GF-D8 (cell line): ENCODE results near the gene SMG1.
A peak's percentile ranks its signal among the peaks of the same experiment; 100 is the strongest.

Experiments used
- DNase-seq: peaks from one replicate; lab custom pipeline; 2025; lab: John Stamatoyannopoulos, UW

SMG1 gene

DNA sequence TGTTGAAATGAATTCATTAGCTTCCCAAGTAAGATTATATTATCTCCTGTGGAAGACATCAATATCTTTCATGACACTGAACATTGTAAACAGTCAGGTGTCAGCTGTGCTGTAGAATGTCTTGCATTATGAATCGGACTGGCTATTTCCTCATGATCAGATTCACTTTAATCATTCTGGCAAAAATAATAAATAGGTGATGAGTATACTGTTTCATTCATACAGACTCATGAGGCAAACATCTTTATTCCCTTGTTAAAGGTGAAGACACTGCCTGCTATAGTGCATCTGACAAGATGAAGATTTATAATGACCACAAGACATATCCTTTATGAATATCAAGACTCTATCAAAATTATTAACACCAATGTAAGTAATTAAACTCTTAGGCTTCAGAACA is 73.6 kb downstream of the SMG1 start:
- DNase-seq: no peak

DNA sequence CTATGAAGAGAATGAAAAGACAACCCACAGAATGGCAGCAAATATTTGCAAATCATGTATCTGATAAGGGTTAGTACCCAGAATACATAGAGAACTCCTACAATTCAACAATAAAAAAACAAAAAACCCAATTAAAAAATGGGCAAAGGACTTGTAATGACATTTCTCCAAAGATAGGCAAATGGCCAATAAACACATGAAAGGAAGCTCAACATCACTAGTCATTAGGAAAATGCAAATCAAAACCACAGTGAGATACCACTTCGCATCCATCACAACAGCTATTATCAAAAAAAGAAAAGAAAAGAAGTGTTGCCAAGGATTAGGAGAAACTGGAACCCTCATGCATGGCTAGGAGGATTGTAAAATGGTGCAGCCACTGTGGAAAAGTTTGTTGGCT is 79.8 kb downstream of the SMG1 start:
- no peak for DNase-seq

DNA sequence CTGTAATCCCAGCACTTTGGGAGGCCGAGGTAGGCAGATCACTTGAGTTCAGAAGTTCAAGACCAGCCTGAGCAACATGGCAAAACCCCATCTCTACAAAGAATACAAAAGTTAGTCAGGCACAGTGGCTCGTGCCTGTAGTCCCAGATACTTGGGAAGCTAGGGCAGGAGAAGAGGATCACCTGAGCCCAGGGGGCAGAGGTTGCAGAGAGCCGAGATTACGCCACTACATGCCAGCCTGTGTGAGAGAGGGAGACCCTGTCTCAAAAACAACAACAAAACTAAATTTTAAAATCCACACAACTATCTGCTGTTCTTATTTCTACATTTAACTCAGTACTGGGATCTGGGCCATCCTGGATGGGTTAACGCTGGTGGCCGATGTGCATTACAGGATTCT is 83.6 kb downstream of the SMG1 start:
- DNase-seq: no peak

DNA sequence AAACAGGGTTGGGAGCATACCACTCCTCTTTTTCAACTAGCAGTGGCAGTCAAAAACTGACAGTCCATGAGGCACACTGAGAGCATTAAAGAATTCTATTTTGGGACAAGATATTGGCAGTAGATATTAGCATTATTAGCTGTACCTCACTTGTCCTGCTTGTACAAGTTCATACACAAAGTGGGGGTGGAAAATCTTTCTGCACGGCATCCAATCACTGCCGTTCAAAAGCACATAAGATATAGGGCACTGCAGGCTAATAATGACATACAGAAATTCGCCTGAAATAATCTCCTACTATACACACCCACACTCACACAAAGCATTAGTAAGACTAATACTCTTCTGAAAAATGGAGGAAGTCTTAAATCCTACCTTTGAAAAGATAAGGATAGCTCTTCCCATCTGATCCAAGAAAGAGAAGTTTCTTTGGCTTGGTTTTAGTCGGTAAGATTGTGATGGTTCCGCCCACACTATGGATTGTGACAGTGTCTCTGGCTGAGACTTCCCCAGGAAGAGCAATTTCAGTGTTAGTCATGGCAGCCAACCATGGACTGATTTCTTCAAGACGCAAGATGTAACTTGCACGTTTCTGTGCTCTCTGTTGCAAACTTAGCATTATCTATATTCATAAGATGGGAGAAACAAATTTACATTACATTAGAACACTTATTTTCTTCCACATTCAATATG is 84.2 kb downstream of the SMG1 start:
- DNase-seq: no peak

DNA sequence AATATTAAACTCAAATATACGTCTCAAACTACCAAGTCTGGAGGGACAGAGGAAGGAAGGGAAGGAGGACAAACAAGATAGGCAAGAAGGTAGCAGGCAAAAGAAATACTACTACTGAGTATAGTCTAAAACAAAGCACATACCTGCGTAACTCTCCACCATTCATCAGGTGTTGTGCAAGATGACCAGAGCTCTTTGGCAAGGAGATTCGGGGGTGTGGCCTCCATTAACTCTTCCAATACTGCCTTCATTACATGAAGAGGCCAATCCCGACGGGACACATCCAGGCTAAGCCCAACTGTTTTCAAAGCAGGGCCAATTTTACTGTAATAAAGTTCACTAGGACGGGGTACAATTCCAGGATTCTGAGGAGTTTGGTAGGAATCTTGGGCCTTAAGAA is 86.7 kb downstream of the SMG1 start:
- no peak for DNase-seq

DNA sequence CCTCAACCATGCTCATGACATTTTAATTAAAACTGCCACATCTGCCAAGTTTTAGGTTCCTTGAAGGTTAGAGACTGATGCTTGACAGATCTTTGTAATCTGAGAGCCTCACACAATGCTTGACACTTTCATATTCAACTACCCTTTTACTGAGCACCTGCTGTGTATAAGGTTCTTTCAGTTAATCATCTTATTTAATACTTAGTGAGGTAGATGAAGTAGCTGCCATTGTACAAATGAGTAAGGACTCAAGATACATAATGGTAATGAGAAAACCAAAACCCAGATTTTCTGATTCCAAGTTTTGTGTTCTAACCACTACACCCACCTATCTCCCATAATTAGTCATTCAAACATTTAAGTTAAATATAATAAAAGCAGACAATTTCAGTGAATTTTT is 89.5 kb downstream of the SMG1 start:
- DNase-seq: no peak

DNA sequence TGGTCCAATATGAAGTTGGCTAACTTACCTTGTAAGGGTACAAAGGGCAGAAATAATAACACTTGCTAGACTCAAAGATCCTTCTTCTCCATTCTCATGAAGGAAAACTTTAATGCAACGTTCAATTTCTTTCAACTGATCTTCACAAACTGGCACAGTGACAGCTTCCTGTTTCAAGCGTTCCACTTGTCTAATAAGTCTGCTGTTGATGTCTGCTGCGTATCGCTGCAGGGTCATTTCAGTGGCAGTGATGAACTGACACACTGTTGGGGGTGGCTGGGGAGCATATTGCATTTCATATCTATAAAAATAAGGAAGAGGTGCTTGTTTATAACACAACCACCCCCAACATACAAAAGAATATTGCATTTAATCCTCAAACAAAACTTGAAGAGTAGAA is 91.3 kb downstream of the SMG1 start:
- DNase-seq: no peak

DNA sequence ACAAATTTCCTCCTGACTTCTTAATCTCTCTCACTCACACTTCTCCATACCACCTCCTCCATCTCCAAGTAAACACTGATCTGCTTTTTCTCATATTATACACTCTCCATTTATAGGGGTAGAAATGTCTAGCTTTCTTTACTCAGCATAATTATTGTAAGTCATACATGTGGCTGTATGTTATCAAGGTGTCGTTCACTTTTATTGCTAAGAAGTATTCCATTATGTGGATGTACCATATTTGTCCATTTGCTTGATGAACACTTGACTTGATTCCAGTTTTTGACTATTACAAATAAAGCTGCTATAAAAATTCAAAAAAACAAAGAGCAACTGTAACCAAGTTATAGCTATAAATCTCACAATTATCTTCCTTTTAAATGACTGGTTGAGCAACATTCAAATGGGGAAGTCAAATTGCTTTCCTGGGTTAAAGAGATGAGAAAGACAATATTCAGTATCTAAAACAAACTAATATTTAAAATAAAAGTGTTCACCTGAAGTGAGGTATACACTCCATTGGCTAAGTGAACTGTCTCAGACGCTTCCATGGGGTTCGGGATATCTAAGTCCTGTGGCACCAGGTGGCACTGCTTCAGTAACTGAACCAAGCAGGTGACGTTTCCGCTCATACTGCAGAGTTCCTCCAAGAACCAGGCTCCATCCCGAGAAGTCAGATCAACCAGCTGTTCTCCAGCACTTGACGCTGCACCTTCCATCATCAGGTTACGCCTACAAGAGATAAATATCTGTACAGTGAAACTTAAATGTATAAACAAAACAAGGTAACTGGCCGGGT is 92.3 kb downstream of the SMG1 start:
- DNase-seq: no peak

DNA sequence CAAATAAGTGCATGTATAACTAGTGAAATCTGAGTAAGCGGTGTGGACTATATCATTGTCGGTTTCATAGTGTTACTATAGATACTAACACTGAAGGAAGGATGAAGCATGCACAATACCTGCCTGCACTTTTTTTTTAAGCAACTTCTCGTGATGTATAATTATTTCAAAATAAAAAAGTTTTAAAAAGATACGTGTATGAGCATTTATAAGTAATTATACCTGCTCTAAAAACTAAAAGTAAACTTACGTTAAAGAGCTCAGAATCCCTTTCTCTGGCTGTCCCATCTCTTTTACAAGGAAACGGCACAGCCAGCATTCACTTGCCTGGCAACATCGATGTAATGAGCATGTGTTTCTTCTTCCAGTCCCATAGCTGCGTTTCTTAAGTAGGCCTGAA is 93.6 kb downstream of the SMG1 start:
- DNase-seq: no peak

DNA sequence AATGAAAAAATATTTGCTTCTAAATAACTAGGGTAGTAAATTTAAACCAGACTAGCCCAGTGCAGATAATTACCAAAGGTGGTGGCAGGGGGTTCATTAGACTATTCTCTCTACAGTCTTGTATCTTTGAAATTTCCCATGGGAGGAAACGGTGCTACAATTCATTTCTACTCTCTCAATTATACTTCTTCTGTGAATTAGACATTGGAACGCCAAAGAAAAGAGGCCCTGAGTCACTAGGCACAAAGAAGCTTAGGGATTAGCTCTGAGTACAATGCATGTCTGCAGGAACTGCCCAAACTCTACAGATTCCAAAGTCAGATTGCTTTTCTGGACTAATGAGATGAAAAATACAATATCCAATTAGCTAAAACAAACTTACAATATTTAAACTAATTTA is 94.2 kb downstream of the SMG1 start:
- no peak for DNase-seq

DNA sequence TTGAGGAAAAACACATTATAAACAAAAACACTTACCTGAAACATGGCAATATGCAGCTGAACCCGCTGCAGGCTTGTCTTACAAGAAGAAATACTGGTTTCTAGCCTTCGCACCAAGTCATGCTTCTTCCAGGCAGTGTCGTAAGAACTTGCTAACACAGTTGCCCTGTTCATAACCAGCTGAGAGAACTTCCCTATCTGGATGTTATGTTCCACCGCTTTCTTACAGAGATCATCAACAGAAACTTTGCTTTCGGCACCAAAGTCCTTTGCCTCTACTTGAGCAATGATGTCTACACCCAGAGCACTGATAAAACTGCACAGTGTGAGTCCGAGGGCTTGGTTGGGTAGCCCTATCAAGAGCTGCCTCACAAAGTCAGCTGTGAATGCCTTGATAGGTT is 97.0 kb downstream of the SMG1 start:
- no peak for DNase-seq

DNA sequence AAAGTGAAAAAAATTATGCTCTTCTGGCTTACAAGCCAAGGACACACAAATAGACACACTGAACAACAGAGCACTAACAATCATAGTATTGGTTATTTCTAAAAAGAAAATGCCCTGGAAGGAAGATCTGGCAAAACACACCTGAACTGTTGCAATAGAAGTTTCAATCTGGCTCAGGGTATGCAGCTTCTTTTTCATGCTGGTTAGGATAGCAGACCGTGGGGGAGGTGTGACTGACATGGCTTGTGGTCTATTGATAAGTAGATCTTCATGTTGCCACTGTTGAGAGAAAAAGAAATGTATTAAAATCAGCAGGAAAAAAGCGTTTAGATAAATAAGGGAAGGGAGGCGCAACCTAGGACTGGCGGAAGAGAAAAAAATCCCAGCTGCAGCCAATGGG is 98.3 kb downstream of the SMG1 start:
- DNase-seq: no peak

DNA sequence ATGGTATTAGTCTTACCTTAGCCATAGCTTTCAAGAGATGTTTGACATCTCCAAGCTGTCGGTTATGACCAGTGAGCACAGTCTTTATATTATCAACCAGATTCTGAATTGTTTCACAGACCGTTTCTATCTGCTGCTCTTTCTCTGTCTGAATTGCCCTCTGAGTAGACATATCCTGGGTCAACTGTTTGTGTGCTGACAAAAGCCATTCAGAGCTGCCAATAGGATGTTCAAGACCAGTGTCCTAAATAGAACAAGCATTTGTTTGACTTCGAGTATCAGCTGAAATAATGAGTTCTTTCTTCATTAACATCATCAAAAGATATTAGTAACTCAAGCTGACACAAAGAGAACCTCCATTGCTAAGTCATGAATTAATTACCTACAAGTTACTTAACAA is 109.9 kb downstream of the SMG1 start:
- DNase-seq: no peak

DNA sequence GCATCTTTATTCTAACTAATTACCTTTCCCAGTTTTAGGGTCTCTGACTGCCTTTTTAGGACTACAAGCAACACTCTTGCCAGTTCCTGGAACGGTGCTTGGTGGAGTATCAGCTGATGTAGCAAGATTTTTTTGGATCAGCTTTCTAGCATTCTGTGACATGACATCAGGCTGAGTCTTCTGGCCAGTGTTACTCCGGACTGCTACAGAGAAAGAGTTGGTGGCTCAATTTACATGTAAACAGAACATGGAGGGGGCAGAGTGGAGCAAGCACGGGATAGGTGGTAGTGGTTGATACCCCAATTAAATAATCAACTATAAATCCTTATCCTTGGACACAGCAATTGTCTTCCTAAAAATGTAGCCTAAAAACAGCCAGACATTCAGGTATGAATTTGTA is 114.3 kb downstream of the SMG1 start:
- DNase-seq: no peak

DNA sequence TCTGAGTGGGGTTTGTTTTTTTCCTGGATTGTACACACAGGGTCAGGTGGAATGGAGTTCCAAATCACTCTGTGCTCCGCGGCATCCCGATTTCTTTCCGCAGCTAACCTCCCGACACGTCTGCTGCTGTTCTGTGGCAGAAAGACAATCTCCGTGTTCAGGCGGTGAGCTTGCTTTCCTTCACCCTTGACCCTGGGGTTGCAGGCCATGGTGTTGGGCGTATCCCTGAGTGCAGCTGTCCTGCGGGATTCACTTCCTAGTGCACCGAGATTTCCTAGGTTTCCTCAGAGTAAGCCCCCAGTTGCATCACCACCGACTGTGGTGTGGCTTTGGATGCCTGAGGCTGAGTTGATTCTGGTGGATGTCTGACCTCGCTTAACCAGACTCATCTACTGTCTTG is 117.0 kb downstream of the SMG1 start:
- DNase-seq: no peak

DNA sequence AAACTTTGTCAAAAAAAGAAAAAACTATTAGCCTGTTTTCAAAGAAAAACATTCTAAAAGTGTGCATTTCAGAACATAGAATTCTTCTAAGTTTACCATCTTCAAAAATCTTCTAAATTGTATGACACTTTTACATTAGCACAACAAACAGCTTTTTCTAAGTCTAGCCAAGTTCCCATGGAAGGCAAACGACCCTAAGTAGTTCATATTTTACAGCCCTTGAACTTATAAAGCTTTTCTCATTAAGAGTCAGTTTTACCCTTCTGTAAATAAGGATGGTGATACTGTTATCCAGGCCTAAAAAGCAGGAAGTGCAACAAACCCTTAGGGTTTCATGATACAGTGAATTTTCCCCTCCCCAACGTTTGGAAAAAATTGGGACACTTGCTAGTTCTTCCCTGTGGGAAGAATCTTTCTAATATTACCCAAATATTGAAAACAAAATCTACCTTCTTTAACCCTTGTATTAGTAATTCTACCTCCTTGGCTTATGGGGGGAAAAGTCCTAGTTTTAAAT is 120.9 kb downstream of the SMG1 start:
- DNase-seq: no peak

DNA sequence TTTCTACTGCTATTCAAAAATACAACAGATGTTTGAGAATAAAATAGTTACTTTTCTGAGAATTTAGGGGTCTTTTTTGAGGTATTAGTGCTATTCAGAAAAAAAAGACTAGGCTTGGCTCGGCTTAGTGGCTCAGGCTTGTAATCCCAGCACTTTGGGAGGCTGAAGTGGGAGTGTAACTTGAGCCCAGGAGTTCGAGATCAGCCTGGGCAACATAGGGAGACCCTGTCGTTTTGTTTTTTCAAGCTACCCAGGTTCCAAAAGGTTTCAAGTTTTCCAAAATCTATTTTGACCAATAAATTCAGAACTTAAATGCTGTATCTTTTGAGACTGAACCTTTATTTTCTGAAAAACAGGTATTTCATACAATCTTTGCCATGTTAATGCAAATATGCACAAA is 121.7 kb downstream of the SMG1 start:
- no peak for DNase-seq

DNA sequence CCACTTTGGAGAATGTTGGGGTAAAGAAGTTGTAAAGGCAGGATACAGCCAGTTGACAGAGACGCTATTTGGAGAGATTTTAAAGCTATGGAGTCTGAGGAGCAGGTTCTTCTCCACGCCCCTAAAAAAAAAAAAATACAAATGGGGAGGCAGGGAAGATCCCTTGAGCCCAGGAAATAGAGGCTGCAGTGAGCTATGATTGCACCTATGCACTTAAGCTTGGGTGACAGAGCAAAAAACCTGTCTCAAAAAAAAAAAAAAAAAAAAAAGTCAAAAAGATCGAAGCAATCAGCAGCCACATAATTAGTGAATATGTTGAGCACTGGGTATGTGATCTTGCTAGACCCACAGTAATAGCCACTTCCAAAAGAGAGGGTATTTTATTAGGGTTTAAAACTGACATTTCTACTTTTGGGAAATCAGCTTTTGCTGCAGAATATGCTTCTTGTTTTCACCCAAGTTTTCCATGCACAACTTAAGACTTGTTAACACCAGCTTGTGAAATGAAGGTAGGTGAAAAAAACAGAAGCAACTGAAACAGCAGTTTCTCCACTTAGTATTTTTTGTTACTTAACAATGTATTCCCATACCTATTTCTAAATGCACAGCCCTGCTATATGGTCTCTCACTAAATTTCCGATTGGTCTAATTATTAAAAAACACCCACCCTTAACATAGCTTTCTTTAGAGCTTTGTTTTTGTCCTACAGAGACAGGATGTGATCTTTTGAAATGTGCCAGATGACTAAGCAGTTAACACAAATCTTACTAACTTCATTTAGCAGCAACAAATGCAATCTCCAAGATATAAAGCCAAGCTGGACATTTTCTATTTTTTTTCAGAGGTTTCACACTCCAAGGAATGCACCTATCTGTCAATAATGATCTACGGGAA is 122.4 kb downstream of the SMG1 start:
- DNase-seq: peak; percentile 52

DNA sequence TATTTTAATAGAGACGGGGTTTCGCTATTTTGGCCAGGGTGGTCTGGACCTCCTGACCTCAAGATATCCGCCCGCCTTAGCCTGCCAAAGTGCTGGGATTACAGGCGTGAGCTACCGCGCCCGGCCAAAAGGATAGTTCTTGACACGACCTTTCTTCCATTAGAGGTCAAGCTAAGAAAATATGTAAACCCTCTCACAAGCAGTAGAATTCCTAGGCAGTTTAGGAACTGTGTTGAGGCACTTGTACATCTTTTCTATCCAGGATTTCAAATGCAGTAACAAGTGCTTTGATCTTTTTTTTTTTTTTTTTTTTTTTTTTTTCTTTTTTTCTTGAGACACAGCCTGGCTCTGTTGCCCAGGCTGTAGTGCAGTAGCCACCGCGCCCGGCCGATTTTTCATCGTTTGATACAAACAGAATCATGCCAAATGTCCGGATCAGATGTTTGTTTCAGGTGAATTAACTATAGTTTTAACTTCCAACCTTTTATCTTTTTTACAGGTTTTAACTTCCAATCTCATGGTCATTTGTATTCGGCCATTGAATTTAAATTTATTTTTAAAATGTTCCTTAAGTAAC is 123.4 kb downstream of the SMG1 start:
- DNase-seq: no peak

DNA sequence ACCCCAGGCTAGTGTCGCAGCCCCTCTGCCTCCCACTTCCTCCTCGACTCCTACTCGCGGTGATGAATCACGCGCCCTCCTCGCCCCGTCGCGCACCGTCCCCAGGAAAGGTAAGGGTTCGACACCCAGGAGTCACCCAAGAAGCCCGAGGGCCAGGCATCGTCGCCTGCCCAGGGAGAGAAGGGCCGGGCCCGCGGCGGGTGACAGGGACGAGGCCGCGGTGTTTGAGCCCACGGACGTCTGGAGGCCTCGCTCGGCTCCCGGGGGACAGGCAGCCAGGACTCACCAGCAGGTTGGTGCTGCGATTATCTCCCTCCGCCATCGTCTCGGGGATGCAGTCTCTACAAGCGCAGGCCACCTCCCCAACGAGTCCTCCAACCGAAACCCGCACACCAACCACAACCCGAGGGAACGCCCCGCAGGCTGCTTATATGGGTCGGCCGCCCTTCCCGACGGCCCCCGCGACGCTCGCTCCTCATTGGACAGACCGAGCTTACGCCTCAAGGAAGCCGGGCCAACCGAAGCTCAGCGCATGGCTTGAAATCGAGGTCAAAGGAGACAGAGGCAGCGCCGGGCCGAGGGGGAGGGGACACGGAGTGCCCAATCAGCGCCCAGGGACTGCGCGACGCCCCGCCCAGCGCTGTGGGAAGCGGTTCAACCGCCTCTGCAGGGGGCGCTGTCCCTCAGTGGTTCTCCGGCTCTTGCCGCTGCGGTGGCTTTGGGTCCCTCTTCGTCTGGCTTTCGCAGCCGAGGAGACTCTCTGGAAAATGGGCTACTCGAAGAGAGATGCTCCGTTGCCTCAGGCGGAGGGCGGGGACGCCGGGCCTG is 124.8 kb downstream of the SMG1 start, which contains the start of gene ARL6IP1:
ARL6IP1 (minus strand) TSS at position 405 of the 828 bp plus-strand sequence; CDS start at position 322, 83 bp downstream.
- DNase-seq: peak; percentile 98

DNA sequence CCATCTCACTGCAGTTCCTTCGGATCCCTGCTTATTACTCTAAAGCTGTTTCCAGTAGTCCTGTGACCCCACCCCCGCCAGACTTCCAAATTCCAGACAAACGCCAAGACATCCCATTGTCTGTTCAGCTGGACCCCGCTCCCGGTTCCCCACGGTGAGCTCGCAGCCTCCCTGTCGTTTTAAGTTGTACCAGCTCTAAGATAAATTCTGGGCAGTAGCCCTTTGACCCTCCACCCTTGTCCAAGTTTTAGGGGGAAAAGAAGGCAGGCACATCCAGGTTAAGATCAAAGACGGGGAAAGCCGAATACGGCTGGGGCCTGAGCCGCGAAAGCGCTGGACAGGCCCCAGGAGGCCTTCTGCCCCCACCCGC is 125.4 kb downstream of the SMG1 start:
- no peak for DNase-seq
